ENCODE results near the gene STRA8. TPM values are rescaled to one million over a fixed set of nuclear protein-coding genes. Genes with fewer than 3 reads are reported as not detected.
A peak's percentile ranks its signal among the peaks of the same experiment; 100 is the strongest.
"Not testable (repeated sequence)": the region's sequence is repeated elsewhere in the genome, so short reads cannot be mapped to it uniquely, and the experiment has no call there.

Gene STRA8
- total RNA-seq, 1 donor from 2014 or later = not detected

- peak; percentile 87 for DNase-seq (ENCODE audit: low read depth)
- no peak overlapping the region for H3K4me3 ChIP-seq (ENCODE audit: low read depth, low read length)
- TF ChIP-seq CTCF (conservative IDR thresholded peaks at IDR 0.05; ENCODE audit: low read depth, low read length) = no peak
These were observed 15.8 kb upstream of the STRA8 start for GRCh38 chr7:135217645-135218509.

GRCh38 chr7:135224027-135224426 is 9.6 kb upstream of the STRA8 start:
- no peak overlapping the region for H3K4me3 ChIP-seq (ENCODE audit: low read depth, low read length)
- no peak for TF ChIP-seq CTCF (conservative IDR thresholded peaks at IDR 0.05; ENCODE audit: low read depth, low read length)
- no peak for DNase-seq (ENCODE audit: low read depth)

- TF ChIP-seq CTCF (conservative IDR thresholded peaks at IDR 0.05; ENCODE audit: low read depth, low read length) = no peak
- DNase-seq (ENCODE audit: low read depth) = no peak
These were observed 2.0 kb upstream of the STRA8 start for GRCh38 chr7:135231686-135232085.

GRCh38 chr7:135232087-135232486 is 1.6 kb upstream of the STRA8 start:
- no peak for DNase-seq (ENCODE audit: low read depth)
- no peak for TF ChIP-seq CTCF (conservative IDR thresholded peaks at IDR 0.05; ENCODE audit: low read depth, low read length)
- H3K4me3 ChIP-seq (ENCODE audit: low read depth, low read length) = no peak overlapping the region

More at GRCh38 chr7:135231686-135232085, 2.0 kb upstream of the STRA8 start:
- H3K4me3 ChIP-seq (ENCODE audit: low read depth, low read length) = no peak overlapping the region

GRCh38 chr7:135232720-135233119 is 918 bp upstream of the STRA8 start:
- peak; percentile 46 for TF ChIP-seq CTCF (conservative IDR thresholded peaks at IDR 0.05; ENCODE audit: low read depth, low read length)
- no peak overlapping the region for H3K4me3 ChIP-seq (ENCODE audit: low read depth, low read length)
- no peak for DNase-seq (ENCODE audit: low read depth)

- not testable (repeated sequence) for DNase-seq (ENCODE audit: low read depth)
These were observed 457 bp downstream of the STRA8 start for GRCh38 chr7:135234095-135234494.

GRCh38 chr7:135234727-135235126 is 1.1 kb downstream of the STRA8 start:
- no peak for DNase-seq (ENCODE audit: low read depth)
- H3K4me3 ChIP-seq (ENCODE audit: low read depth, low read length) = no peak overlapping the region
- TF ChIP-seq CTCF (conservative IDR thresholded peaks at IDR 0.05; ENCODE audit: low read depth, low read length) = no peak

More at GRCh38 chr7:135234095-135234494, 457 bp downstream of the STRA8 start:
- not testable (repeated sequence) for H3K4me3 ChIP-seq (ENCODE audit: low read depth, low read length)
